ENCODE measurements around the gene PRMT3.

DNA sequence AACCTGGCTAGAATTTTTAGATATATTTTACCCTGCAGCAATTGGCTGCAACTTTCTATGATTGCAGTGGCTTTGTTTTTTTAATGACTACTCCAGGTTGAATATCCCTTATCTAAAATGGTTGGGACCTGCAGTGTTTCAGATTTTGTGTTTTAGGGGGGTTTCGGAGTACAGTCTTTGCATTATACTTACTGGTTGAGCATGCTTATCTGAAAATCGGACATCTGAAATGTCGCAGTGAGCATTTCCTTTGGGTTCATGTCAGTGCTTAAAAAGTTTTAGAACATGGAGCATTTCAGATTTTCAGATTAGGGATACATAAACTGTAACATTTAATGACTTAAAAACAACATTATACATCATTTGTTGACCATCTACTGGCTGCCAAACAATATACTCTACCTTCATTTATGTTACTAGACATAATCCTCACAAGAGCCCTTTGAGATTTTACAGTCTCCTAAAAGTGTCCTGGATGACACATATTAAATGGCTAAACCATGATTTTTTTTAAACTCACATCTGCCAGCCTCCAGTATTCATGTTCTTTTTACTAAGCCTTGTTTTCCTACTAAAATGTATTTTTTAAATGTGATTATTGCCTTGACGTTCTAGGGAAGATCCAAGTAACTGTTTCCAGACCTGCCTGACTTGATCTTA, 66.3 kb downstream of the PRMT3 start:
- no peak for TF ChIP-seq POLR2A (IDR thresholded peaks at IDR 0.05)
- TF ChIP-seq, protein P1, sequence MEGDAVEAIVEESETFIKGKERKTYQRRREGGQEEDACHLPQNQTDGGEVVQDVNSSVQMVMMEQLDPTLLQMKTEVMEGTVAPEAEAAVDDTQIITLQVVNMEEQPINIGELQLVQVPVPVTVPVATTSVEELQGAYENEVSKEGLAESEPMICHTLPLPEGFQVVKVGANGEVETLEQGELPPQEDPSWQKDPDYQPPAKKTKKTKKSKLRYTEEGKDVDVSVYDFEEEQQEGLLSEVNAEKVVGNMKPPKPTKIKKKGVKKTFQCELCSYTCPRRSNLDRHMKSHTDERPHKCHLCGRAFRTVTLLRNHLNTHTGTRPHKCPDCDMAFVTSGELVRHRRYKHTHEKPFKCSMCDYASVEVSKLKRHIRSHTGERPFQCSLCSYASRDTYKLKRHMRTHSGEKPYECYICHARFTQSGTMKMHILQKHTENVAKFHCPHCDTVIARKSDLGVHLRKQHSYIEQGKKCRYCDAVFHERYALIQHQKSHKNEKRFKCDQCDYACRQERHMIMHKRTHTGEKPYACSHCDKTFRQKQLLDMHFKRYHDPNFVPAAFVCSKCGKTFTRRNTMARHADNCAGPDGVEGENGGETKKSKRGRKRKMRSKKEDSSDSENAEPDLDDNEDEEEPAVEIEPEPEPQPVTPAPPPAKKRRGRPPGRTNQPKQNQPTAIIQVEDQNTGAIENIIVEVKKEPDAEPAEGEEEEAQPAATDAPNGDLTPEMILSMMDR (IDR thresholded peaks at IDR 0.05) = no peak

All from esophagus squamous epithelium (tissue), 4 donors.